HG03135 (cell line): ENCODE measurements around the gene GDPD4.

ENCODE experiments used
- ATAC-seq: cut with Tn5 transposase; IDR thresholded peaks from one replicate; pipeline ENCODE4 v1.9.1; 2021; ENCODE audit warnings: mild to moderate bottlenecking, moderate library complexity; ENCODE audit not compliant: unreplicated experiment

The GDPD4 gene

GRCh38 chr11:77206264-77207018, 95.0 kb downstream of the GDPD4 start:
- ATAC-seq = no peak

GRCh38 chr11:77205467-77206263, 95.8 kb downstream of the GDPD4 start:
- no peak for ATAC-seq

- ATAC-seq = no peak
These were observed 96.6 kb downstream of the GDPD4 start for GRCh38 chr11:77204754-77205466.

GRCh38 chr11:77203901-77204753, 97.4 kb downstream of the GDPD4 start:
- ATAC-seq = no peak

- no peak for ATAC-seq
These were observed 98.3 kb downstream of the GDPD4 start for GRCh38 chr11:77202941-77203900.

GRCh38 chr11:77201991-77202841, 99.3 kb downstream of the GDPD4 start:
- no peak for ATAC-seq

GRCh38 chr11:77201370-77201769, 100.1 kb downstream of the GDPD4 start:
- ATAC-seq = no peak

- ATAC-seq = no peak
These were observed 100.9 kb downstream of the GDPD4 start for GRCh38 chr11:77200351-77201268.

GRCh38 chr11:77199137-77199745, 102.2 kb downstream of the GDPD4 start:
- ATAC-seq = no peak

GRCh38 chr11:77198440-77198849, 103.0 kb downstream of the GDPD4 start:
- no peak for ATAC-seq

- no peak for ATAC-seq
These were observed 103.7 kb downstream of the GDPD4 start for GRCh38 chr11:77197626-77198320.

- no peak for ATAC-seq
These were observed 104.5 kb downstream of the GDPD4 start for GRCh38 chr11:77196961-77197360.

GRCh38 chr11:77195071-77195755, 106.3 kb downstream of the GDPD4 start:
- no peak for ATAC-seq

- ATAC-seq = no peak
These were observed 107.3 kb downstream of the GDPD4 start for GRCh38 chr11:77193911-77194830.

GRCh38 chr11:77193167-77193566, 108.3 kb downstream of the GDPD4 start:
- no peak for ATAC-seq
